Liver (tissue), 3 donors: ENCODE measurements around the gene IHH.

Experiments used
- CTCF ChIP-seq: fragments of 150-350 bp; IDR thresholded peaks from 2 replicates; pipeline ENCODE4 v1.5.1; 2017; ENCODE audit warnings: improper control_type of control experiment, low read depth, low read length; ENCODE audit not compliant: missing input control
- GABPA ChIP-seq, 2 donors: IDR thresholded peaks in 1 of 2; conservative IDR thresholded peaks in 1 of 2; 2 replicates each; pipeline ENCODE4 v1.6.1; 2016; ENCODE audit warnings: antibody characterized with exemption in 2 of 2, mild to moderate bottlenecking in 1 of 2, moderate library complexity in 1 of 2
- HNF4A ChIP-seq, 2 donors: conservative IDR thresholded peaks; 2 replicates each; pipeline ENCODE4 v1.6.1; 2016; ENCODE audit warnings: antibody characterized with exemption in 2 of 2, mild to moderate bottlenecking in 2 of 2
- REST ChIP-seq: IDR thresholded peaks from 2 replicates; pipeline ENCODE4 v1.6.1; 2016; ENCODE audit warnings: antibody characterized with exemption, mild to moderate bottlenecking
- YY1 ChIP-seq: IDR thresholded peaks from 2 replicates; pipeline ENCODE4 v1.6.1; 2016; ENCODE audit warnings: antibody characterized with exemption, mild to moderate bottlenecking
- donor health status: healthy.
- donor health status: healthy.

- TF ChIP-seq YY1 (no peak), REST (no peak), GABPA (IDR thresholded peaks at IDR 0.05 in 1 of 2, conservative IDR thresholded peaks at IDR 0.05 in 1 of 2) (no peak), HNF4A (conservative IDR thresholded peaks at IDR 0.05) (no peak), CTCF (no peak)
These were observed at the start of gene IHH for GRCh38 chr2:219060821-219061791.
